Stimulated activated CD4-positive, alpha-beta T cell treated with anti-CD3 and anti-CD28 coated beads, Interleukin-15, amount 100 ng/mL, for 48 hours (primary cell): ENCODE results near the gene CENPQ.
"Not testable (repeated sequence)": the region's sequence is repeated elsewhere in the genome, so short reads cannot be mapped to it uniquely, and the experiment has no call there.

Experiments used
- DNase-seq, 2 donors: peaks; one replicate each; pipeline ENCODE4 v3.0.0-alpha.2; 2020; ENCODE audit warnings: low read depth in 2 of 2

CENPQ gene, protein sequence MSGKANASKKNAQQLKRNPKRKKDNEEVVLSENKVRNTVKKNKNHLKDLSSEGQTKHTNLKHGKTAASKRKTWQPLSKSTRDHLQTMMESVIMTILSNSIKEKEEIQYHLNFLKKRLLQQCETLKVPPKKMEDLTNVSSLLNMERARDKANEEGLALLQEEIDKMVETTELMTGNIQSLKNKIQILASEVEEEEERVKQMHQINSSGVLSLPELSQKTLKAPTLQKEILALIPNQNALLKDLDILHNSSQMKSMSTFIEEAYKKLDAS

DNA sequence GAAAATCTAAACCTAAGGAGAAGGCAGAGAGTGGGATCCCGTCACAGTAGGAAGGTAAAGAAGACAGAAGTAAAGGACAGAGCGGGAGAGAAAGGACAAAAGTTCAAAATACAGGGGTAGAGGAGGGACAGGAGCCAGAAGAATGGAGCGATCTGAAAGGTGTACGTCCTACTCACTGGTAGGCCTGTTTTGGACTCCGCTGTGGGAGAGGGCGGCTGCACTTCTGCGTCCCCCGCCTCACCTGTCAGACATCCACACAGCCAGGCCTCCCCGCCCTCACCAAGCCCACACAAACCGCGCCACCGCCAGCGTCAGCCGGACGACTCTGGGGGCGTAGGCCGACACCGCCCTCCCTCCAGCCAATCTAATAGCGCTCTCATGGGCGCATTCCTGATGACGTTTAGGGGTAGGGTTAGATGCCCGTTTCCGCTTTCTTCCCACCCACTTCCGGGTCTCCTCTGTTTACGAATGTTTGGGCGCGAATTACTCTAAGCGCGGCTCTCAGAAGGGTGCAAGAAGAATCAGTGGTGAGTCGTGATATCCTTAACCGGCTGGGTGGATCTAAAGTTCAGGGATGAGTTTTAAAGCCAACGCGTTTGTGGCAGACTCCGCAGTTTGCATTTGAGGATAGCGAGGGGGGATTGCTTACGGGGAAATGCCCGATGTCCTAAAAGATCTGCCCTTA lies at the start of gene CENPQ, which contains the start of gene MMUT:
CENPQ (plus strand) TSS at position 444 of the 685 bp plus-strand sequence. CDS start 6,807 bp downstream, outside the sequence.
MMUT (minus strand) TSS at position 327 of the 685 bp plus-strand sequence. CDS start 3,787 bp downstream, outside the sequence.
- DNase-seq: peak; percentile 83 to 85

DNA sequence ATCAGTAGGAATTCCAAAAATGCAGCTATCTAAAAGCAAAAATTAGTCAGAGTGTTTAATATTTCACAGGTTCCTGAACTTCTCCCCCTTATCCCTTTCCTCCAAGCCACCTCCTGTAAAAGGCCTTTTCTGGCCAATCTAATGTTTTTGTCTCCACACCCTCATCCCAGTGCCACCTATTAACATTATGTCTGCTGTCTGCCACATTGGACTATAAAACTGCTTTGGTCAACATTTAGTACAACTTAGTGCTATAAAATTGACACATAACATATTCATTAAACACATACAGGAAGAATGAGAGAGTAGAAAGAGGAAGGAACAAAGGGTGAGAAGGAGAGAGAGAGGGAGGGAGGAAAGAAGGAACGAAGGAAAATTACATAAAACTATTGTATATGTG lies 47.8 kb upstream of the CENPQ start:
- no peak for DNase-seq

DNA sequence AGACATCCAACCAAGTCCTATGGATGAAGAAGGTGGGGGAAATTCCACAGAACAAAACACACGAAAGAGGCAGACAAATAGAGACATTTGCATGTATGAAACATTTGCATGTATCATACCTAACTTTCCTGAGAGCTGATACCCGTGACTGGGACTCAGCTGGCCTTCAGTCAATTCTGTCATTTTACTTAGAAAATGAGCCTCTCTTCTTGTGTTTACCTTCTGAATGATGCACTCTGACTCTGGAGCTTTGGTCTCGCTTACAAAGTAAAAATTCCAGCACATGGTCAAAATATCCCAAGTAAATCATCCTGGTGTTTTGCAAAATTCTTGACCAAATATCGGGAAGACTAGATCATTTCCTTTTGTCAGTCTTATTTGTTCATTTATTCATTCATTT lies 47.0 kb upstream of the CENPQ start:
- DNase-seq: no peak

DNA sequence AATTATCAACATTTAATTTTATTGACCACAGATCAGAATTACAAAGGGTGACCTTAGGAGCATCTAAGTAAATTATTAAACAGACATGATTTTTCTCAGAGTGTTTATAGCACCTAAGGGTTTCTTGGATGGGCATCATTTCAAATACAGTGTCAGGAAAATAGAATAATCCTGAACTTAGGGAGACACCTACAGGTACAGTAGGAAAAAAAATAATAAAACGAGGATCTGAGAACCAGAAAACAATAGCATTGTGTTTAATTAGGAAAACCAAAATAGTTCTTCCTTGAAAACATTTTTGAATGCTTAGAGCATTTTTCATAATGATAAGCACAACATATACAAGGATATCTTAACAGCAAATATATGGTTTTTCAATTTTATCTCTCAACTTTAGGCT lies 39.4 kb upstream of the CENPQ start:
- no peak for DNase-seq

DNA sequence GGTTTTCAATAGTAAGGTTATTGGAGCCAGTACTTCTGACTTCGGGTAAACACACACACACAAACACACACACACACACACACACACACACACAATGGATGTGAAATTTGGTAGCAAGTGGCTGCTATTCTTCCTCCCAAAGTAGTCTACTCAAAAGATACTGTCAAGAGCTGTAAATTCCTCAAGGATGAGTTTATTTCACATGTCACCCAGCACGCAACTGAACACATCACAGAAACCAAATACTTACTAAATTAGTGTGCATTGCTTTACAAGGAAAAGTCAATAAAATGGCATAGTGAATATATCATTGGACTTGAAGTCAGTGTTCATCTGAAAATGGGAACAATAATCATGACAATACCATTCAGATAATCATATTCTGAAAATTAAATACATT lies 33.0 kb upstream of the CENPQ start:
- no peak for DNase-seq

DNA sequence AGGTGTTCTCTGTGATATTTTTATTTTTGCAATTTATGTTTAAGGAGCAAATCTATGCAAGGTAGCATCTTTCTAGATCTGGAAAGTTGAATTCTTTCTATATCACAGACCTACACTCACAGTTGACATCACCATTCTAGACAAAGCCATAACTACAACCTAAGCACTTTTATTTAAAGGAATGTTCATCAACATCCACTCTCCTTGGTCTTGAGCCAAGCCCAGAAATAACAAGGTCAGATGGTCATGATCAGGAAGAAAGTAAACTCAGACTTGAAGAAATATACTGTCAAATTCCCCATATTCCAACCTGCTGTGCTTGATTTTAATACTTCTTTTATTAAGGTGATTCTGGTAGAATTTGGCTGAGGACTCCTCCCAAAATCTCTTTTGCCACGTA lies 32.3 kb upstream of the CENPQ start:
- DNase-seq: no peak

DNA sequence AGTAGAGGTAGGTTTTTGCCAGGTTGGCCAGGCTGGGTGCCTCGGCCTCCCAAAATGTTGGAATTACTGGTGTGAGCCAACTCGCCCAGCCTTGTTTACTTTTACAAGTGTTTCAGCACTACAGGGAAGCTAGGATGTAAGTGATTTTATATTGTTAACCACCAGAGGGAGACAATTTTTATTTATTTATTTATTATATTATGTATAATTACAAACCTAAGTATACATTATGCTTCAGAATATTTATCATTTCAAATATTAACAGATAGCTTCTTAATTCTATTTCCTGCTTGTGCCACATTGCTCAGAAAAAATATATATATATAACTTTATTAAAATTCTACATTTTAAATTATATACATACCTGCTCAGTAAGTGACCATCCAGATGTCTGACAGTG lies 9.9 kb upstream of the CENPQ start:
- DNase-seq: no peak

DNA sequence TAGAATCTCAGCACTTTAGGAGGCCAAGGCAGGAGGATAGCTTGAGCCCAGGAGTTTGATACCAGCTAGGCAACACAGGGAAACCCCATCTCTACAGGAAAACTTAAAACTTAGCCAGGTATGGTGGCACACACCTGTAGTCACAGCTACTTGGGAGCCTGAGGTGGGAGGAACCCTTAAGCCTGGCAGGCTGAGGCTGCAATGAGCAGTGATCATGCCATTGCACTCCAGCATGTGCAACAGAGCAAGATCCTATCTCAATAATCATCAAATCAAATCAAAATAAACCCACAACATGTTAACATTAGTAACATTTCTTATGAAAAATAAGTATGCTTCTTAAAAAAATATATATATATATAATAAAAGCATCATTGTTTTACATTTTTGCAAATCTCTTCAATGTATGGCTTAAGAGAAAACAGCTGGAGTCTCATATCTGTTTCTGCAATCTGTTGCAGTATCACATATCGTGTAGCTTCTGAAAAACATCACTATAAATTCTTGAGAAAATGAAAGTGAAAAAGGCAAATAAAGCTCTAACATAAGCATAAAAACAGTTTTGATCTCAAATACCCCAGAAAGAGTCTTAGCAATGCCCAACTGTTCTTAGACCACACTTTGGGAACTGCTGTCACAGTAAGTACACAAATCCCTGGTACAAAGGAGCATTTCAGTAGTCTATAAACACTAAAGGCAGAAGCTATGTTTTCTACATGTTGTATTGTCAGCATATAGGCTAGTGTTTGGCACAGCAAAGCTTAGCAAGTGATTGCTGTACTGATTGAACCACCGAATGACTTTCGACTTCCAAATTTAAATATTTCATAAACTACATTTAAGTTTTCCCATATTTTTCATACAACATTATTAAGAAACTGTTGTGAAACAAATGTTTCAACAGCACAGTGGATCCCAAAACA lies 8.1 kb upstream of the CENPQ start:
- no peak for DNase-seq

DNA sequence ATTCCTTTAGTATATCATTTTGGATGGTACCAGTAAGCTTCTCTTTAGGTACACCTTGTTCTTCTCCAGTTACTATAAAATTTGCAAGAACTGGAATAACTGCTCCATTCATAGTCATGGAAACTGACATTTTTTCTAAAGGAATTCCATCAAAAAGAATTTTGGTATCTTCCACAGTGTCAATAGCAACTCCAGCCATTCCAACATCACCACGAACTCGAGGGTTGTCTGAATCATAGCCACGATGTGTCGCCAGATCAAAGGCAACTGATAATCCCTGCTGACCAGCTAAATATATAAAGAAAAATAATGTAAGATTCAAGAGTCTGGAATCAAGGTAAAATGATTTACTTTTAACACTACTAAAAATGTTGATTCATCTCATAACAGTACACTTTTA lies 5.4 kb upstream of the CENPQ start:
- DNase-seq: no peak

DNA sequence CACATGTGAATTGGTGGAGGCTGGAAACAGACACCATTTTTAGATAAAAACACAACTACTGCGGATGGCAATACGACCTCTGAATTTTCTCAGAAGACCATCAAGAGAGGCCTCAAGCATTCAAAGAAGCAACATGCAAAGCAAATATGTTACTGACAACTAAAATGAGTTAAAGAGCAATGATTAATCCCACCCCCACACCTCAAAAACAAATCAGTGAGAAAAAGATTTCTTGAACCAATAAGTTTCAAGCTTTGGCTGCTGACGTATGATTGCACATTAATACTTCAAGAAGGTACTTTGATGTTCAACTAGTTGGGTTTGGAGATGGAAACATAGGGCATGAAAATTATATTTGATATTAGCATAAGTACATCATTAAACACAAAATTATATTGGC lies 1.1 kb upstream of the CENPQ start:
- no peak for DNase-seq

DNA sequence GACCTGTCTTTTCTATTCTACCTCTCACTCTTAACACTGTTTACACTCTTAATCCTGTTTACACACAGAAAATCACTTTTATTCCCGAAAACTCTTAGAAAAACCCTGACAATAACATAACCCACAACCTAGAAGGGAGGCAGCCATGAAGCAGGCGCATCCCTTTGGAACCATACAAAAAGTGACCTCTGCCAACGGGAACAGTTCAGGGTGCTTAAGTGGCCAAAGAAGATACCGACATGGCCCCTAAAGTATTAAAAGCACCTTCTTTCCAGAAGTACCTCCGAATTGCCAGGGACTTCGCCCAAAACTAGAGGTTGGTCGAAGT lies 607 bp upstream of the CENPQ start:
- DNase-seq: no peak

DNA sequence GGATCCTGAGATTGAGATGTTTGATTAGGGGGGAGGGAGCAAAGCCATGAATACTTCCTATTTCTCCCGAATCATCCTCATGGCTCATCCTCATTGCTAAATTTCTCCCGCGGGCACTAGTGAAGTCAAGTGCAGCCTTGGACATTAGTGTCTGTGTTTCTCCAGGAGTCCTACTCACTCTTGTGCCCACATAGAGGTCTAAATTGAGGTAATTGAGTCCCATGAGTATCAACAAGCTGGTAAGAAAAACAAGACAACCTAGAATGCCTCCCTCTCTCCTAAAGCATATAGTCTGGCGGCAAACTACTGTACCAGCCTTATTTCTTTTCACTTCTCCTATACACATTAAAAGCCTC lies 420 bp downstream of the CENPQ start:
- no peak for DNase-seq

DNA sequence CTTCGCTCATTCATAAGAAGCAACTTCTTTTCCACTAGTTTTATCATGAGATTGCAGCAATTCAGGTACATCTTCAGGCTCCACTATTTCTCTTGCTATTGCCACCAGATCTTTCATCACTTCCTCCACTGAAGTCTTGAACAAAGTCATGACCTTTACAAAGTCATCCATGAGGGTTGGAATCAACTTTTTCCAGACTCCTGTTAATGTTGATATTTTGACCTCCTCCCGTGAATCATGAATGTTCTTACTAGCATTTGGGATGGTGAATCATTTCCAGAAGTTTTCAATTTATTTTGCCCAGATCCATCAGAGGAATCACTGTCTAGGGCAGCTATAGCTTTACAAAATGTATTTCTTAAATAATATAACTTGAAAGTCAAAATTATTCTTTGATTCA lies 1.5 kb downstream of the CENPQ start:
- no peak for DNase-seq

DNA sequence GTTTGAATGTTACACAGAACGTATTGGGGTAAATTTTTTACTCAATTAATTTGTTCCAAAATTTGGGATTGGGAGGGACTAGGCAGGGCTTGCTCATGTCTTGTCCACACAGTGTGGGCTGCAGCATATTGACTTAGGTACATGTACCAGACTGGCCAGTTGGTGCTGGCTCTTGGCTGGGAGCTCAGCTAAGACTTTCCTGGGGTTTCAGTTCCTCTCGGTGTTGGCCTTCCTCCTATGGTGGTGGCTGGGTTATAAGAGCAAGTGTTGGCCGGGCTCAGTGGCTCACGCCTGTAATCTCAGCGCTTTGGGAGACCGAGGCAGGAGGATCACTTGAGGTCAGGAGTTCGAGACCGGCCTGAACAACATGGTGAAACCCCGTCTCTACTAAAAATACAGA lies 4.9 kb downstream of the CENPQ start:
- no peak for DNase-seq

DNA sequence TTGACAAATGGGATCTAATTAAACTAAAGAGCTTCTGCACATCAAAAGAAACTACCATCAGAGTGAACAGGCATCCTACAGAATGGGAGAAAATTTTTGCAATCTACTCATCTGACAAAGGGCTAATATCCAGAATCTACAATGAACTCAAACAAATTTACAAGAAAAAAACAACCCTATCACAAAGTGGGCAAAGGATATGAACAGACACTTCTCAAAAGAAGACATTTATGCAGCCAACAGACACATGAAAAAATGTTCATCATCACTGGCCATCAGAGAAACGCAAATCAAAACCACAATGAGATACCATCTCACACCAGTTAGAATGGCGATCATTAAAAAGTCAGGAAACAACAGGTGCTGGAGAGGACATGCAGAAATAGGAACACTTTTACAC lies 13.4 kb downstream of the CENPQ start:
- not testable (repeated sequence) for DNase-seq

DNA sequence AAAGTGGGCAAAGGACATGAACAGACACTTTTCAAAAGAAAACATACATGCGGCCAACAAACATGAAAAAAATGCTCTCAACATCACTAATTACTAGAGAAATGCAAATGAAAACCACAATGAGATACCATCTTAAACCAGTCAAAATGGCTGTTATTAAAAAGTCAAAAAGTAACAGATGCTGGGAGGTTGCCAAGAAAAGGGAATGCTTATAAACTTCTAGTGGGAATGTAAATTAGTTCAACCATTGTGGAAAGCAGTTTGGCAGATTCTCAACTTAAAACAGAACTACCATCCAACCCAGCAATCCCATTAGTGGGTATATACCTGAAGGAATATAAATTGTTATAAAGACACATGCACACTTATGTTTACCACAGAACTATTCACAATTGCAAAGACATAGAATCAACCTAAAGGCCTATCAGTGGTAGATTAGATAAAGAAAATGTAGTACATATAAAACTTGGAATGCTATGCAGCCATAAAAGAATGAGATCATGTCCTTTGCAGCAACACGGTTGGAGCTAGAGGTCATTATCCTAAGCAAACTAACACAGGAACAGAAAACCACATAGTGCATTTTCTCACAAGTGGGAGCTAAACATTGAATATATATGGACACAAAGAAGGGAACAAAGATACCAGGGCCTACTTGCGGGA lies 16.3 kb downstream of the CENPQ start:
- DNase-seq: no peak

DNA sequence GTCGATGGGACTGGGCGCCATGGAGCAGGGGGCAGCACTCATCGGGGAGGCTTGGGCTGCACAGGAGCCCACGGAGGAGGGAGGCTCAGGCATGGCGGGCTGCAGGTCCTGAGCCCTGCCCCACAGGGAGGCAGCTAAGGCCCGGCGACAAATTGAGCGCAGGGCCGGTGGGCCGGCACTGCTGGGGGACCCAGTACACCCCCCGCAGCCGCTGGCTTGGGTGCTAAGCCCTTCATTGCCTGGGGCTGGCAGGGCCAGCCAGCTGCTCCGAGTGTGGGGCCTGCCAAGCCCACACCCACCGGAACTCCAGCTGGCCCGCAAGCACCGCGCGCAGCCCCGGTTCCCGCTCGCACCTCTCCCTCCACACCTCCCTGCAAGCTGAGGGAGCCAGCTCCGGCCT lies 18.7 kb downstream of the CENPQ start:
- not testable (repeated sequence) for DNase-seq

DNA sequence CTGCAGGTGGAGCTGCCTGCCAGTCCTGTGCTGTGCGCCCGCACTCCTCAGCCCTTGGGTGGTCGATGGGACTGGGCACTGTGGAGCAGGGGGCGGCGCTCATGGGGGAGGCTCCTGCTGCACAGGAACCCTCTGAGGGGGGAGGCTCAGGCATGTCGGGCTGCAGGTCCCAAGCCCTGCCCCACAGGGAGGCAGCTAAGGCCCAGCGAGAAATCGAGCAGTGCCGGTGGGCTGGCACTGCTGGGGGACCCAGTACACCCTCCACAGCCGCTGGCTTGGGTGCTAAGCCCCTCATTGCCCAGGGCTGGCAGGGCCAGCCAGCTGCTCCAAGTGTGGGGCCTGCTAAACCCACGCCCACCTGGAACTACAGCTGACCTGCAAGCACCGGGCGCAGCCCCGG lies 20.2 kb downstream of the CENPQ start:
- not testable (repeated sequence) for DNase-seq

DNA sequence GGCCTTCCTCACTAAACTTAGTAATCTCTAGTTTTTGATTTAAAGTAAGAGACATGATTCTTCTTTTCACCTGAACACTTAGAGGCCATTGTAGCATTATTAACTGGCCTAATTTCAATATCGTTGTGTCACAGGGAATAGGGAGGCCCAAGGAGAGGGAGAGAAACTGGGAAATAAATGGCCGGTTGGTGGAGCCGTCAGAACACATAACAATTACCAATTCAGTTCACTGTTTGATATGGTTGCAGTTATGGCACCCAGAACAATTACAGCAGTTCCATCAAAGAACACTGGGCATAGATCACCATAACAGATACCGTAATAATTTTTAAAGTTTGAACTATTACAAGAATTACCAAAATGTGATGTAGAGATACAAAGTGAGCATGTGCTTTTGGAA lies 27.5 kb downstream of the CENPQ start:
- DNase-seq: no peak

DNA sequence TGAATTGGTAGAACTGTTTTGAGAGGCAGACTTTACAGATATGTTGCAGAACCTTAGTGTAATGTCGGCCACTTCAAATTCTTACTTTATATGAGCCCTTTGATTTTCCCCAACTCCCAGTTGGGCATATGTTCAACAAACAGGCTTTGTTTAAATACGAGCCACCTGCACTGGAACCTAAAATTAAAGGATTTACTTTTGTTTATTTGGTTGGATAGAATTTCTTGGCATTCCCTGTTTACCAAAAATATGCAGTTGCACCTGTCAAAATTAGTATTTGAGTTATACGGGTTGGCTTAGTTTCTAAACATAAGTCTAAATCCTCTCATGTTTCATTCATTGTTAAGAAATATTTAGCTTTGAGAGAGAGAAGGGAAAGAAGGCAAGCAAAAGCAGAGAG lies 34.1 kb downstream of the CENPQ start:
- no peak for DNase-seq

DNA sequence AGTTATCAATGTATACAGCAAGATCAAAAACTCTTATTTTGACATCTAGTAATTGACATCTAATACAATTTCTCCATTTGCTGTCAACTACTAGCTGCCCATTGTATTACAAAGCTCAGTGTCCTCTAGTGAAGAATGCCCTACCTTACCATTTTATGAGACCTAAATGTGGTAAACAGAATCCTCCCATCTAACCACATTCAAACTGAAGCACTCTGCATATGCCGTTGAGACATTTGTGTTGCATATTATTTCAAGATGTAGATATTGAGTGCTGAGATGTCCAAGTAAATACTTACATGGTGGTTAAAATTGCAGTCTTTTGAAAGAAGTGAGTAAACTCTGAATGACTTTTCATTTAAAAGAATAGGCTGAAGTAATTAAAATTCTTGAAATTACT lies 36.0 kb downstream of the CENPQ start:
- no peak for DNase-seq

DNA sequence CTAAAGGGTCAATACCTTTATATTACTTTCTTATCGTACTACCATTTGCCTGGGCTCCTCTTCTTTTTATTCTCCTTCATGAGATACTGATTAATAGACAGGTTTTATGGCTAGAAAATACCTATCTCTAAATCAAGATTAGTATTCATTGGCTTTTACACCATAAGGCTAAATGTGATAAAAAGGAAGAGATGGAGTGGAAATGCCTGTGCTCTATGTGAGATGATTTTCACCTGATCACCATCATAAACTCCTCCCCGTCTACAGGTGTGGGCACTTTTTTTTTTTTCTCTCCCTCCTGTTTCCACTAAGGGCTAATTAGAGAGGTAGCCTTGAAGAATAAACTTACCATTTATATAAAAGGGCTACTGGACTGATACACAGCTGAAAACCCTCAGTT lies 36.5 kb downstream of the CENPQ start, which contains the start of gene GLYATL3:
GLYATL3 (plus strand) TSS at position 301 of the 400 bp plus-strand sequence. CDS start 12,068 bp downstream, outside the sequence.
- DNase-seq: no peak
